ENCODE data around the gene XRCC6. TPM values are rescaled to one million over a fixed set of nuclear protein-coding genes. Genes with fewer than 3 reads are reported as not detected.
"Not testable (repeated sequence)": the region's sequence is repeated elsewhere in the genome, so short reads cannot be mapped to it uniquely, and the experiment has no call there.

Gene XRCC6
- total RNA-seq, 1 experiment from 2014 or later = 407 TPM

- no peak for DNase-seq (ENCODE audit: low read depth)
These were observed 22.0 kb upstream of the XRCC6 start for GRCh38 chr22:41598891-41599635.

- no peak for DNase-seq (ENCODE audit: low read depth)
These were observed 20.1 kb upstream of the XRCC6 start for GRCh38 chr22:41600976-41601375.

- DNase-seq (ENCODE audit: low read depth) = peak; percentile 52
These were observed 17.2 kb upstream of the XRCC6 start for GRCh38 chr22:41603873-41604332.

GRCh38 chr22:41608386-41608785 is 12.7 kb upstream of the XRCC6 start:
- DNase-seq (ENCODE audit: low read depth) = no peak

GRCh38 chr22:41612603-41613306 is 8.3 kb upstream of the XRCC6 start:
- no peak for DNase-seq (ENCODE audit: low read depth)

- no peak for DNase-seq (ENCODE audit: low read depth)
These were observed 7.6 kb upstream of the XRCC6 start for GRCh38 chr22:41613456-41613855.

- peak; percentile 16 for DNase-seq (ENCODE audit: low read depth)
These were observed 1.0 kb upstream of the XRCC6 start for GRCh38 chr22:41619979-41620588.

- DNase-seq (ENCODE audit: low read depth) = no peak
These were observed 451 bp upstream of the XRCC6 start, which contains the start of gene DESI1 for GRCh38 chr22:41620589-41621098. Gene DESI1, minus strand, starts transcription at chr22:41621043. Its CDS starts 204 bp downstream, at chr22:41620839.

GRCh38 chr22:41621911-41622179 is 750 bp downstream of the XRCC6 start:
- DNase-seq (ENCODE audit: low read depth) = peak; percentile 5

GRCh38 chr22:41625577-41625976 is 4.5 kb downstream of the XRCC6 start:
- DNase-seq (ENCODE audit: low read depth) = no peak

GRCh38 chr22:41631115-41631514 is 10.0 kb downstream of the XRCC6 start:
- DNase-seq (ENCODE audit: low read depth) = not testable (repeated sequence)

GRCh38 chr22:41631615-41632014 is 10.5 kb downstream of the XRCC6 start:
- DNase-seq (ENCODE audit: low read depth) = not testable (repeated sequence)

- DNase-seq (ENCODE audit: low read depth) = not testable (repeated sequence)
These were observed 13.5 kb downstream of the XRCC6 start for GRCh38 chr22:41634610-41635009.

GRCh38 chr22:41636467-41636866 is 15.4 kb downstream of the XRCC6 start:
- DNase-seq (ENCODE audit: low read depth) = peak; percentile 74

GRCh38 chr22:41637623-41638022 is 16.5 kb downstream of the XRCC6 start:
- DNase-seq (ENCODE audit: low read depth) = not testable (repeated sequence)

GRCh38 chr22:41638124-41638523 is 17.0 kb downstream of the XRCC6 start:
- DNase-seq (ENCODE audit: low read depth) = no peak

GRCh38 chr22:41638748-41639147 is 17.7 kb downstream of the XRCC6 start:
- DNase-seq (ENCODE audit: low read depth) = no peak

GRCh38 chr22:41641854-41642253 is 20.8 kb downstream of the XRCC6 start:
- DNase-seq (ENCODE audit: low read depth) = no peak

- DNase-seq (ENCODE audit: low read depth) = no peak
These were observed 21.4 kb downstream of the XRCC6 start for GRCh38 chr22:41642331-41643110.

- no peak for DNase-seq (ENCODE audit: low read depth)
These were observed 26.7 kb downstream of the XRCC6 start for GRCh38 chr22:41647771-41648170.

- no peak for DNase-seq (ENCODE audit: low read depth)
These were observed 27.3 kb downstream of the XRCC6 start for GRCh38 chr22:41648432-41648831.

- no peak for DNase-seq (ENCODE audit: low read depth)
These were observed 29.1 kb downstream of the XRCC6 start for GRCh38 chr22:41650229-41650628.
